Prostate gland (tissue), 2 donors: ENCODE data around the gene ABLIM1.

ENCODE experiments used
- POLR2A ChIP-seq: fragments of 450-650 bp; IDR thresholded peaks from one replicate; pipeline ENCODE4 v1.6.1; 2016; ENCODE audit warnings: antibody characterized with exemption, mild to moderate bottlenecking
- POLR2AphosphoS5 ChIP-seq: sonication (generic); formaldehyde crosslinking; IDR thresholded peaks from one replicate; pipeline ENCODE4 v1.6.1; 2017; ENCODE audit warnings: antibody characterized with exemption
- TF ChIP-seq, protein P1 (sequence below), 4 experiments: fragments of 200-600 bp in 2 of 4; fragments of 450-650 bp in 2 of 4; sonication (generic) in 2 of 4; IDR thresholded peaks; 1 replicate in 3 of 4; 2 replicates in 1 of 4; pipeline ENCODE4 v1.5.1; 2016 to 2019; ENCODE audit warnings: antibody characterized with exemption in 4 of 4, mild to moderate bottlenecking in 2 of 4, moderate library complexity in 2 of 4

- TF ChIP-seq, protein P1, sequence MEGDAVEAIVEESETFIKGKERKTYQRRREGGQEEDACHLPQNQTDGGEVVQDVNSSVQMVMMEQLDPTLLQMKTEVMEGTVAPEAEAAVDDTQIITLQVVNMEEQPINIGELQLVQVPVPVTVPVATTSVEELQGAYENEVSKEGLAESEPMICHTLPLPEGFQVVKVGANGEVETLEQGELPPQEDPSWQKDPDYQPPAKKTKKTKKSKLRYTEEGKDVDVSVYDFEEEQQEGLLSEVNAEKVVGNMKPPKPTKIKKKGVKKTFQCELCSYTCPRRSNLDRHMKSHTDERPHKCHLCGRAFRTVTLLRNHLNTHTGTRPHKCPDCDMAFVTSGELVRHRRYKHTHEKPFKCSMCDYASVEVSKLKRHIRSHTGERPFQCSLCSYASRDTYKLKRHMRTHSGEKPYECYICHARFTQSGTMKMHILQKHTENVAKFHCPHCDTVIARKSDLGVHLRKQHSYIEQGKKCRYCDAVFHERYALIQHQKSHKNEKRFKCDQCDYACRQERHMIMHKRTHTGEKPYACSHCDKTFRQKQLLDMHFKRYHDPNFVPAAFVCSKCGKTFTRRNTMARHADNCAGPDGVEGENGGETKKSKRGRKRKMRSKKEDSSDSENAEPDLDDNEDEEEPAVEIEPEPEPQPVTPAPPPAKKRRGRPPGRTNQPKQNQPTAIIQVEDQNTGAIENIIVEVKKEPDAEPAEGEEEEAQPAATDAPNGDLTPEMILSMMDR (IDR thresholded peaks at IDR 0.05) = no peak
- TF ChIP-seq POLR2A (no peak), POLR2AphosphoS5 (no peak)
These were observed 146.2 kb downstream of the ABLIM1 start for GRCh38 chr10:114511881-114512280.
